A172 (cell line): ENCODE measurements around the gene ZKSCAN5. TPM values are rescaled to one million over a fixed set of nuclear protein-coding genes. Genes with fewer than 3 reads are reported as not detected.
A peak's percentile ranks its signal among the peaks of the same experiment; 100 is the strongest.
"Not testable (repeated sequence)": the region's sequence is repeated elsewhere in the genome, so short reads cannot be mapped to it uniquely, and the experiment has no call there.

Experiments used
- DNase-seq: peaks from one replicate; pipeline ENCODE4 v3.0.0-alpha.2; 2015; ENCODE audit warnings: low spot score
- total RNA-seq: library from RNA; depleted of rRNA; stranded (reverse); fragments of >200 nt; shearing (Covaris generic); gene quantifications from 2 replicates; pipeline ENCODE4 v1.2.3, GENCODE V29; 2014

Gene ZKSCAN5
- total RNA-seq, 1 experiment from 2014 or later: 17.9 TPM

- peak; percentile 83 for DNase-seq
Observed at GRCh38 chr7:99551767-99552463, 47.5 kb downstream of the ZKSCAN5 start, which contains the start of gene FAM200A. Gene FAM200A (minus strand): TSS chr7:99552114. CDS start chr7:99548407, 3,707 bp downstream.

DNA sequence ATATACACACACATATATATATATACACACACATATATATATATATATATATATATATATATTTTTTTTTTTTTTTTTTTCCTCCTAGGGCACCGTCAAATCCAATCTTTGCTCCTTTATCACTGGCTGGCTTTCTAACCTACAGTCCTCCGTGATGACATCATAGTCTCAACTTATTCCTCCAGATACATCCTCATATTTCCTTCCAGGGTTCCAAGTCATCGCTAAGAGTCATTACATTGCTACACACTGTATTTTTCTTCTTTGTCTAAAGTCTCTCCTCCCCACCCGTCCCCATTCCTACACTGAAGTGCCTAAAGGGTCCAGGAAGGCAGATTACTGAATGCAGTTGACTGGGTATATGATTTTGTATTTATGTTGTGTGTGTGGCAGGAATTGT lies 48.6 kb downstream of the ZKSCAN5 start:
- DNase-seq: no peak

DNA sequence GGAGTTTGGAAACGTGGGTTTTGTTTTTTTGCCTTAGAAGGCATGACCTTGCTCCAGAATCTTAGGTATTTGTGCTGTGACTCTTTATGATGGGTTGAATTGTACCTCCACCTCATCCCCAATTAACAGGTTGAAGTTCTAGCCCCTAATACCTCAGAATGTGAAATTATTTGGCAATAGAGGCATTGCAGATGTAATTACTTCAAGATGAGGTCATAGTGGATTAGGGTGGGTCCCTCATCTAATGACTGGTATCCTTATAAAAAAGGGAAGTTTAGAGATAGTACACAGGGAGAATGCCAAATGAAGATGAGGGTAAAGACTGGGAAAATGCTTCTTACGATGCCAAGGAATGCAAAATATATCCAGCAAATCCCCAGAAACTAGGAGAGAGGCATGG lies 50.5 kb downstream of the ZKSCAN5 start:
- DNase-seq: no peak

GRCh38 chr7:99557196-99557607 lies 52.7 kb downstream of the ZKSCAN5 start:
- DNase-seq: no peak

- DNase-seq: no peak
Observed at GRCh38 chr7:99557940-99558305, 53.5 kb downstream of the ZKSCAN5 start.

DNA sequence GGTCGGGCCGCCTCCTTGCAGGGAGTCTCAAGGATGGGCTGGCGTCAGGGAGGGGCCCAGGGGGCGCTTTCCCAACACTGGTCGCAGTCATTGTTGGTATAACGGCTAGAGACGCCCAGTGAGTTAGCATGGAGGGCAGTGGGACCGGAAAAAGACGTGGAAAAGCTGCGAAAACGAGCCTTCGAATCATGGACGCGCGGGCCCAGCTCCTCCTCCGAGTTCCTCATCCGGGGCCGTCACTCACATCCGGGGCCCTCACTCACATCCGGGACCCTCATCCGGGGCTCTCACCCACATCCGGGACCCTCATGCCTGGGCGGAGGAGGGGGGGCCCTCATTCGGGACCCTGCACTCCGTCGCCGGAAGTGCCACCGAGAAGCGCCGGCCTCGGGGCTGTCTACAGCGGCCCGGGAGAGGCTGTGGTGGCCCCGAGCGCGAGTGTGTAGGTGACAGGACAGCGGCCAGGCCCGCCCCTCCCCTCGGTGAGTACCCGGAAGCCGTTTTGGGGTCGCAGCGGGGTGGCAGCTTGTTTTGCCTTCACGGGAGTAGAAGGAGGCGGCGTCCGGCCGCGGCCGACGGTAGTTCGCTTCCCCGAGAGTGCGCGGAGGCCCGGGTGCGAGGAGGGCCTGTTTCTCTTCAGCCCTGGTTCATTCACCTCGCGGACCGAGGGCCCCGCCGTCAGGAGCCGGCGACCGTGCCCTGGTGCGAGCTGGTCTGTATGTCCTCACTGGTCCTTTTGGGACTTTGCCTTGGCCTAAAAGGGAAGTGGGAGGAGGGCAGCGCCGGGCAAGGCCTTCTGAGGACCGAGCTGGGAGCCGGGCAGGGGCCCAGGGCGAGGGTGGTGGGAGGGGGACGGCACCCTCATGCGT lies 54.1 kb downstream of the ZKSCAN5 start, which contains the start of gene ZNF655:
Gene ZNF655, plus strand, starts transcription at position 337 of the 869 bp plus-strand sequence. CDS start 1,918 bp downstream, outside the sequence.
- peak; percentile 85 for DNase-seq

- no peak for DNase-seq
Observed at GRCh38 chr7:99559175-99559915, 54.9 kb downstream of the ZKSCAN5 start.

DNA sequence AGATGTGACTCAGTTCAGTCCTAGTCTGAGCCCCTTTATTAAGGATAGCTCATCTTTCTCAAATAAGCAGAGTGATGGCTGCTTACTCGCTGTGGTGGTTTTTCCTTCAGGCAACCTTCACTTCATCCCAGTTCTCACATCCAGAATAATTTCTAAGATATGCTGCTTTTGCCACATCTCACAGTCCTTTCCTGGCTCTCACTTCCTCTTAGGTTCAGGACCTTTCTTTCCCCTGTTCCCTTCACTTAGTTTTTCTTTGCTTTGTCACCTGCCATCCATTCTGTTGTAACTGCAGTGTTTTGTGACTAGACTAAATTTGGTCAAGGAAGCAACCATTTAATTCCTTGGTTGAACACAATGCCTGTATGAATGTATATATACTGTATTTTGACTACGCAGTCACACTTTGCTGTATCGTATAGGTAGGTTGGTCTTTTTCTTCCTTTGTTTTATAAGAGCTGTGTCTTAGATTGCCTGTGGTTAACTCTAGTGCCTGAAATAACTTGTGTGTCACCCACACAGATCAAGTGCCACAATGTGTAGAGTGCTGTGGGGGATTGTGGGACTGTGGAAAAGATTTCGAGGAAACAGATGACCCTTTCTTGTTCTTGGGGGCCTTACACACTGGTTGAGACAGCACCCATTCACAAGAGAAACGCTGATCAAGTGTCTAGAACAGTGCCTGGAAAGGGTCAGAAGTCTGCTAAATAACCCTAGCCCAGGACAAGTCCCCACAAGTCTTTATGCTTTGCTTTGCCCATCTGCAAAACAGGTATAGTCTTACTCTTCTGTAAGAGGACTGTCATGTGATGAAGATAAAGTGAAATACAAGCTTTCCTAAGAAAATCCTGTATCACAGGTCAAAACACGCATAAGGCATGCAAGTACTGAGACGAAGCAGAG lies 56.6 kb downstream of the ZKSCAN5 start:
- no peak for DNase-seq

GRCh38 chr7:99561737-99562051 lies 57.2 kb downstream of the ZKSCAN5 start:
- no peak for DNase-seq

DNA sequence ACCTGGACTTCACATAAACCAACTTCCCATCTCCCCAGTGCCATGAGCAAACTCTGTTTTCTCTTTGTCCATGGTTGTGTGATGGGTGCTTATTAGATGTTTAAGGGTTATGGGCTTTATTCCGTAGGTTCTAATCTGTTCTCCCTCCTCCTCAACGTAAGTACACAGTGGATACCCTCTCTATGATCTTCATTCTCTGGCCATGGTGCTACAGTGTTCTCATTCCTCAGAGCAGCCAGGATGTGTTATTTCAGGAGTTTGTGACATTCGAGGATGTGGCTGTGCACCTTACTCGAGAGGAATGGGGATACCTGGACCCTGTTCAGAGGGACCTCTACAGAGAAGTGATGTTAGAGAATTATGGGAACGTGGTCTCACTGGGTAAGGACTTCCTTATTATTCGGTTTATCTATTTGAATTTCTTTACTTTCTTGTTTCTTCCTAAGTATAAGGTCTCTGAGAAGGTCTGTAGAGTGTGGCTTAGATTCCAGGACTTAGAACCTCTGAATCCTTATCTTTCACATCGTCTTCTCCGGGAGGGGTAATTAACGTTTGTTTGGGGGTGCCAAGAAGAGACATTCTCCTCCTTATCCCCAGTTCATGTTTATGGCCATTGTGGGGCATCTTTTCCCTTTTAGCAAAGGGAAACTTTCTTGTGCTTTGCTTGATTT lies 57.8 kb downstream of the ZKSCAN5 start:
- DNase-seq: no peak

DNA sequence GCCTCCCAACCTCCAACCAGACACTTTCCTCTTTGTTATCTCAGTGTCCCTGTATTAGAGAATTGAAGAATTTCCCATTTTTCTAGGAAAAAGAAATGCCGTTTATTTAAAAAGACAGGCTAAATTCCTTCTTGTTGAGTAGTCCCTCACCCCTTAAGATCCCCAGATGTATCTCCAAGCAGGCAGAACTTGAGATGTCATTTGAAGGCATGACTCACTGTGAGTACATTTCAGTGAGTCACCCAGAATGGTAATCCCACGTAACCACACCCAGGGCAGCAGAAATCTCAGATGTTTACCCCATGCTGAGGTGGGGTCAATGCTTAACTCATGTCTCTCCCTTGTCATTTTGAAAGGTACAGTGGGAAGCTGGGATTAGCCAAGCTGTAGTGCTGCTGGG lies 58.4 kb downstream of the ZKSCAN5 start:
- DNase-seq: peak; percentile 99

DNA sequence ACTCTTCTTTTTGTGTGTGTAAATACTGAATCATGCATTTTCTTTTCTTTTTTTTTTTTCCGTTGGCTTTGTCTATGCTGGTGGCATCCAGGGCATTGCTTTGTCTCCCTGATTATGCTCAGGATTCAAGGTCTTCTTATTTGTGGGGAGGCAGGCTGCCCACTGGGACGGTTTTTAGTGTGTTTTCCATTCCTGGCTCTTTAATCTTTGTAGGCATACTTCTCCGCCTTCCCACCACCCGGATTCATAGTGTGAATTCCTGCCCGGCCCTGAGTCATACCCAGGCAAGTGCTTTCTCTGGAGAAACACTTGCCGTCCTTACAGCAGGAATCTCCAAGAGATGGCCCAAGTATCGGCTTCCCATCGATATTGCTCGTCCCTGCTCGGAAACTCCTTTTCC lies 59.2 kb downstream of the ZKSCAN5 start:
- peak; percentile 86 for DNase-seq

GRCh38 chr7:99568770-99569169 lies 64.3 kb downstream of the ZKSCAN5 start:
- not testable (repeated sequence) for DNase-seq

GRCh38 chr7:99571768-99572167 lies 67.3 kb downstream of the ZKSCAN5 start:
- no peak for DNase-seq

DNA sequence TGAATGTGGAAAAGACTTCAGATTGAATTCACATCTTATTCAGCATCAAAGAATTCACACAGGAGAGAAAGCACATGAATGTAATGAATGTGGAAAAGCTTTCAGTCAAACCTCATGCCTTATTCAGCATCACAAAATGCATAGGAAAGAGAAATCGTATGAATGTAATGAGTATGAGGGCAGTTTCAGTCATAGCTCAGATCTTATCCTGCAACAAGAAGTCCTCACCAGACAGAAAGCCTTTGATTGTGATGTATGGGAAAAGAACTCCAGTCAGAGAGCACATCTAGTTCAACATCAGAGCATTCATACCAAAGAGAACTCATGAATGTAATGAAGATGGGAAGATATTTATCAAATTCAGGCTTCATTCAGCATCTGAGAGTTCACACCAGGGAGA lies 68.8 kb downstream of the ZKSCAN5 start:
- no peak for DNase-seq

DNA sequence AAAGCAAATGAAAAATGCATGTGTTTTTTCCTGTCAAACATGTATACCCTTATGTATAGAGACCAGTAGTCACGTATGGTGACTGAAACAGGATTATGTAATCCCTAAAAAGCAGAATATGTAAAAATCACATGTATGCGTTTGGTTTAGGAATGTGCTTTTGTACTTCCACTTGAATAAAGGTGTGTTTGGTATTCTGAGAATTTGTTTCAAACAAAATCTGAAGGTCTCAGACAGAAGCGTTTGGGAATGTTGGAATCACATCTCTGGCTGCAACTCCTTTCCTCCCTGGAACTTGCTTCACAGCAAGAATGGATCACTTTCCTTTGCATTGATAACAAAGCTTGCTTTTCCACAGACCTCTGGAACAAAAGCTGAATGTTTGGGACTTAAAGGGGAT lies 71.8 kb downstream of the ZKSCAN5 start:
- DNase-seq: no peak

DNA sequence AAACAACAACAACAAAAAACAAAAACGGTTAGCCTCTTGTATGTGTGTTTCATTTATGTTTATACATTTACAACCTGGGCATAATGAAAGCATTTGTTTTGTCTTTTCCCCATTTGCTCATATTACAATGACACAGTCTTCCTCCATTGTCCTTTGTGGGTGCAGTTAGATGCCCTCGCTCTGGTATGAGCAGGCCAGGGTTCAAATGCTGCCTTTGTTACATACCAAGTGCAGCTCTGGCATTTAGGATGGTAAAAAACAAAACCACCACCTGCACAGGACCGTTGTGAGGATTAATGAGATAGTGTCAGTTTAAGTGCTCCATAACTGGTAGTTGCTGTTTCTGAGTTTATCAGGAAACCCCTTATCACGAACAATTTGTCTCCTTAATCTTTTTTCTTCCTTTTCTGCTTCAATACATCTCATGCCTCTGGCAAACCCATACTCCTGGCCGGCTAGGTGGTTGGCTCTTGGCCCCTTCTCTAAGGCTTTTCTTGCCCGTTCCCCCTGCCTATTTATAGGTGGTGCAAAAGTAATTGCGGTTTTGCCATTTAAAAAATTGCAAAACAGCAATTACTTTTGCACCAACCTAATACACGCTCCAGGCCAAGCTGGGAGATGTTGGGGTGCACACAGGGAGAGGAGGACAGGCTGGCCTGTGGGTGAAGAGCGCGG lies 75.0 kb downstream of the ZKSCAN5 start:
- no peak for DNase-seq

DNA sequence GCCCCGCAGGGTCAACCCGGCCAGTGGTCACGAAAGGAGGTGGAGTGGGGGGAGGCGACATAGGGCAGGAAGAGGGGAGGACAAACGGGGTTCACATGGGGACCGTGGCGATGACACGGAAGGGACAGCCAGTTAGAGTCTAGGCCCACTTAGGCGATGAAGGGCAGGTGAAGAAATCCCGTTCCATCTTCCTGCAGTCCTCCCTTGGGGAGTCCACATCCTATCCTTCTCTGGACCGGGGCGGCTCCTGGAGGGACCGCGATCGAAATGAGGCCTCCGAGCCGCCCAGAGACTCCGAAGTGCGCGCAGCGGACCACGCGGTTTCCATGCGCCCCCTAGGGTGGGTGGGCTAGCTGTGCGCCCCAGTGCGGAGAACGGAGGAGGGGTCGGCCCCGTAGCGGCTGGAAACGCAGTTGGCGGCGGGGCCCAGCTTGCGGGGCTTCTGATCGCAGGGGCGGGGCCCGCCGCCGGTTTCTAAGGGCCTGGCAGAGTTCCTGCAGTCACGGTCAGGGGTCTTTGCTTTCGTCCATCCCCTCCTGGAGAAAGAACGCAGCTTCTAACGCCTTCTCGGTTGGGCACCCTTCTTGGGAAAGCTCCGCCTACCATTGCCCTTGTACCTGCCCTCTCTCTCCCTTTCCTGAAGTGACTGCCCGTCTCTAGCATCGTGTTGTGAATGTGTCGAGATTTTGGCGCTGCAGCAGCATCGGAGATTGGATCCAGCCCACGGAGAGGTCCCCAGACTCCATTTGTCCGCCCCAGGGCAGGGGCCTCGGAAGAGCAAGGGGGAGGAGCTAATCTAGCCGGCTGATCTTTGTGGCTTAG lies 75.7 kb downstream of the ZKSCAN5 start:
- DNase-seq: no peak

- not testable (repeated sequence) for DNase-seq
Observed at GRCh38 chr7:99580778-99581332, 76.4 kb downstream of the ZKSCAN5 start.
